ENCODE measurements around the gene RTN4R.

- TF ChIP-seq, protein P1, sequence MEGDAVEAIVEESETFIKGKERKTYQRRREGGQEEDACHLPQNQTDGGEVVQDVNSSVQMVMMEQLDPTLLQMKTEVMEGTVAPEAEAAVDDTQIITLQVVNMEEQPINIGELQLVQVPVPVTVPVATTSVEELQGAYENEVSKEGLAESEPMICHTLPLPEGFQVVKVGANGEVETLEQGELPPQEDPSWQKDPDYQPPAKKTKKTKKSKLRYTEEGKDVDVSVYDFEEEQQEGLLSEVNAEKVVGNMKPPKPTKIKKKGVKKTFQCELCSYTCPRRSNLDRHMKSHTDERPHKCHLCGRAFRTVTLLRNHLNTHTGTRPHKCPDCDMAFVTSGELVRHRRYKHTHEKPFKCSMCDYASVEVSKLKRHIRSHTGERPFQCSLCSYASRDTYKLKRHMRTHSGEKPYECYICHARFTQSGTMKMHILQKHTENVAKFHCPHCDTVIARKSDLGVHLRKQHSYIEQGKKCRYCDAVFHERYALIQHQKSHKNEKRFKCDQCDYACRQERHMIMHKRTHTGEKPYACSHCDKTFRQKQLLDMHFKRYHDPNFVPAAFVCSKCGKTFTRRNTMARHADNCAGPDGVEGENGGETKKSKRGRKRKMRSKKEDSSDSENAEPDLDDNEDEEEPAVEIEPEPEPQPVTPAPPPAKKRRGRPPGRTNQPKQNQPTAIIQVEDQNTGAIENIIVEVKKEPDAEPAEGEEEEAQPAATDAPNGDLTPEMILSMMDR (IDR thresholded peaks at IDR 0.05) = no peak
- no peak for TF ChIP-seq EZH2 (IDR thresholded peaks at IDR 0.05; ENCODE audit: borderline replicate concordance, insufficient read depth, low read depth, low read length, poor library complexity, severe bottlenecking)
Measured at GRCh38 chr22:20244691-20245576, 23.2 kb downstream of the RTN4R start.
